Measurements from ENCODE around the gene RPL15.

Gene RPL15

GRCh38 chr3:23964537-23965235 is 47.8 kb downstream of the RPL15 start:
- DNase-seq, result no peak

DNA sequence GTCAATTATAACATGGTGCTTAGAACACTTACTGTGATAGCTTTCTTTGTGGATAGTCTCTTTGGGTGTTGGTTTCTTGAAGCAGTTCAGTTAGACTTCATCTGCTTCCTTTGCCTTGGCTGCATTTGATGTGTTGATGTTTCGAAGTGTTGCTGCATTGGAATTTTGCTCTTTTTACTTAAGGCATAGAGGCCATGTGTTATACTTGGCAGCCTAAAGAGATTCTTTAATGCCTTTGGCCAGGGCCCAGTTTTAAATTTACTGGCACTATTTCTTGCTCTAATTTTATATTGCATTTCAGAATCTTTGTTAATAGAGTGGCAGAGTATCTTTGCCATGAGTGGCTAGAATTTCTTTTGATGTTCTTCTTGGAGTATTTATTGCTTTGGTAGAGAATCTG is 49.4 kb downstream of the RPL15 start:
- no peak for DNase-seq

- DNase-seq, result no peak
These were observed 51.7 kb downstream of the RPL15 start for GRCh38 chr3:23968463-23969184.

GRCh38 chr3:23969393-23969792 is 52.5 kb downstream of the RPL15 start:
- no peak for DNase-seq

Data from C1 segment of cervical spinal cord (tissue), 14 donors.